GM19193 (cell line): ENCODE data around the gene MAP3K3.

Source experiments
- POLR2A ChIP-seq: IDR thresholded peaks from 4 replicates; pipeline ENCODE4 v1.6.1; 2011; ENCODE audit not compliant: insufficient read depth, insufficient read length; ENCODE audit errors: extremely low read depth

MAP3K3 gene

GRCh38 chr17:63601439-63602371 lies 20.5 kb upstream of the MAP3K3 start:
- no peak for TF ChIP-seq POLR2A

- TF ChIP-seq POLR2A, result no peak
These were observed 12.2 kb upstream of the MAP3K3 start for GRCh38 chr17:63609816-63610573.

GRCh38 chr17:63610854-63611253 lies 11.4 kb upstream of the MAP3K3 start:
- TF ChIP-seq POLR2A, result no peak

GRCh38 chr17:63611354-63611753 lies 10.9 kb upstream of the MAP3K3 start:
- TF ChIP-seq POLR2A, result no peak

GRCh38 chr17:63613663-63614062 lies 8.6 kb upstream of the MAP3K3 start:
- TF ChIP-seq POLR2A, result no peak

- no peak for TF ChIP-seq POLR2A
These were observed 961 bp upstream of the MAP3K3 start for GRCh38 chr17:63621229-63621683.

GRCh38 chr17:63622574-63623390 lies 565 bp downstream of the MAP3K3 start:
- TF ChIP-seq POLR2A, result no peak

- no peak for TF ChIP-seq POLR2A
These were observed 1.7 kb downstream of the MAP3K3 start for GRCh38 chr17:63623786-63624530.

GRCh38 chr17:63624531-63624880 lies 2.3 kb downstream of the MAP3K3 start:
- TF ChIP-seq POLR2A, result no peak

- no peak for TF ChIP-seq POLR2A
These were observed 4.4 kb downstream of the MAP3K3 start for GRCh38 chr17:63626551-63627180.

GRCh38 chr17:63629627-63630026 lies 7.4 kb downstream of the MAP3K3 start:
- no peak for TF ChIP-seq POLR2A

- no peak for TF ChIP-seq POLR2A
These were observed 8.8 kb downstream of the MAP3K3 start for GRCh38 chr17:63631062-63631461.

- no peak for TF ChIP-seq POLR2A
These were observed 9.4 kb downstream of the MAP3K3 start for GRCh38 chr17:63631626-63632025.

- no peak for TF ChIP-seq POLR2A
These were observed 11.5 kb downstream of the MAP3K3 start for GRCh38 chr17:63633742-63634141.
